ENCODE measurements around the gene SYT7.
A peak's percentile ranks its signal among the peaks of the same experiment; 100 is the strongest.

Gene SYT7

GRCh38 chr11:61585115-61585514 lies 4.2 kb upstream of the SYT7 start:
- Histone ChIP-seq H3K36me3 (ENCODE audit: control insufficient read depth, insufficient read depth, low read length) (no peaks in the 10 kb centered on the region), H3K4me1 (ENCODE audit: control insufficient read depth, insufficient read depth, low read length) (0 out of 2 replicates have a peak, but pooled peaks cover 1% of the 10 kb centered on the region), H3K4me3 (ENCODE audit: low read length) (no peak overlapping the region), H3K27ac (ENCODE audit: low read length) (no peak overlapping the region), H3K27me3 (ENCODE audit: control insufficient read depth, insufficient read depth, low read length) (peaks cover 3% of the 10 kb centered on the region; the same call in 1 of the 2 replicates), H3K9me3 (ENCODE audit: control insufficient read depth, insufficient read depth, low read length) (no peaks in the 10 kb centered on the region)
- no peak for DNase-seq (ENCODE audit: low read depth, low spot score)
- no CpG with 5 or more reads among the region's 3 CpGs for WGBS (ENCODE audit: insufficient coverage, insufficient read length)

GRCh38 chr11:61581931-61582330 lies 1.1 kb upstream of the SYT7 start:
- Histone ChIP-seq H3K4me3 (ENCODE audit: low read length) (no peak overlapping the region), H3K9me3 (ENCODE audit: control insufficient read depth, insufficient read depth, low read length) (no peaks in the 10 kb centered on the region), H3K36me3 (ENCODE audit: control insufficient read depth, insufficient read depth, low read length) (no peaks in the 10 kb centered on the region), H3K27ac (ENCODE audit: low read length) (no peak overlapping the region), H3K4me1 (ENCODE audit: control insufficient read depth, insufficient read depth, low read length) (peaks cover 8% of the 10 kb centered on the region), H3K27me3 (ENCODE audit: control insufficient read depth, insufficient read depth, low read length) (peaks cover 8% of the 10 kb centered on the region; the same call in 1 of the 2 replicates)
- WGBS (ENCODE audit: insufficient coverage, insufficient read length), result no CpG with 5 or more reads among the region's 2 CpGs
- DNase-seq (ENCODE audit: low read depth, low spot score), result no peak

GRCh38 chr11:61580271-61580888 lies 496 bp downstream of the SYT7 start:
- no peak for DNase-seq (ENCODE audit: low read depth, low spot score)
- H3K4me1 ChIP-seq (ENCODE audit: control insufficient read depth, insufficient read depth, low read length), result peaks cover 10% of the 10 kb centered on the region

GRCh38 chr11:61579676-61580270 lies 1.1 kb downstream of the SYT7 start:
- H3K27me3 ChIP-seq (ENCODE audit: control insufficient read depth, insufficient read depth, low read length), result peaks cover 8% of the 10 kb centered on the region; the same call in 1 of the 2 replicates
- peaks cover 10% of the 10 kb centered on the region for H3K4me1 ChIP-seq (ENCODE audit: control insufficient read depth, insufficient read depth, low read length)
- no peaks in the 10 kb centered on the region for H3K36me3 ChIP-seq (ENCODE audit: control insufficient read depth, insufficient read depth, low read length)
- H3K4me3 ChIP-seq (ENCODE audit: low read length), result peak overlapping the region; percentile 64; the same call in 1 of the 2 replicates
- DNase-seq (ENCODE audit: low read depth, low spot score), result no peak
- no peaks in the 10 kb centered on the region for H3K9me3 ChIP-seq (ENCODE audit: control insufficient read depth, insufficient read depth, low read length)
- WGBS (ENCODE audit: insufficient coverage, insufficient read length), result no CpG with 5 or more reads among the region's 14 CpGs
- no peak overlapping the region for H3K27ac ChIP-seq (ENCODE audit: low read length)

More at GRCh38 chr11:61580271-61580888, 496 bp downstream of the SYT7 start:
- no CpG with 5 or more reads among the region's 60 CpGs for WGBS (ENCODE audit: insufficient coverage, insufficient read length)
- Histone ChIP-seq H3K27me3 (ENCODE audit: control insufficient read depth, insufficient read depth, low read length) (peaks cover 8% of the 10 kb centered on the region; the same call in 1 of the 2 replicates), H3K4me3 (ENCODE audit: low read length) (peak overlapping the region; percentile 64), H3K9me3 (ENCODE audit: control insufficient read depth, insufficient read depth, low read length) (no peaks in the 10 kb centered on the region), H3K27ac (ENCODE audit: low read length) (no peak overlapping the region), H3K36me3 (ENCODE audit: control insufficient read depth, insufficient read depth, low read length) (no peaks in the 10 kb centered on the region)

- Histone ChIP-seq H3K27ac (ENCODE audit: low read length) (no peak overlapping the region), H3K27me3 (ENCODE audit: control insufficient read depth, insufficient read depth, low read length) (peaks cover 8% of the 10 kb centered on the region; the same call in 1 of the 2 replicates), H3K4me3 (ENCODE audit: low read length) (peak overlapping the region; percentile 64; the same call in 1 of the 2 replicates), H3K36me3 (ENCODE audit: control insufficient read depth, insufficient read depth, low read length) (no peaks in the 10 kb centered on the region), H3K4me1 (ENCODE audit: control insufficient read depth, insufficient read depth, low read length) (peaks cover 10% of the 10 kb centered on the region), H3K9me3 (ENCODE audit: control insufficient read depth, insufficient read depth, low read length) (no peaks in the 10 kb centered on the region)
- DNase-seq (ENCODE audit: low read depth, low spot score), result no peak
- WGBS (ENCODE audit: insufficient coverage, insufficient read length), result no CpG with 5 or more reads among the region's 15 CpGs
These were observed 1.8 kb downstream of the SYT7 start for GRCh38 chr11:61578819-61579675.

GRCh38 chr11:61577383-61578118 lies 3.3 kb downstream of the SYT7 start:
- Histone ChIP-seq H3K4me3 (ENCODE audit: low read length) (no peak overlapping the region), H3K9me3 (ENCODE audit: control insufficient read depth, insufficient read depth, low read length) (no peaks in the 10 kb centered on the region), H3K36me3 (ENCODE audit: control insufficient read depth, insufficient read depth, low read length) (no peaks in the 10 kb centered on the region), H3K4me1 (ENCODE audit: control insufficient read depth, insufficient read depth, low read length) (peaks cover 10% of the 10 kb centered on the region), H3K27me3 (ENCODE audit: control insufficient read depth, insufficient read depth, low read length) (peaks cover 8% of the 10 kb centered on the region; the same call in 1 of the 2 replicates), H3K27ac (ENCODE audit: low read length) (no peak overlapping the region)
- no peak for DNase-seq (ENCODE audit: low read depth, low spot score)
- WGBS (ENCODE audit: insufficient coverage, insufficient read length), result no CpG with 5 or more reads among the region's 7 CpGs

GRCh38 chr11:61575886-61576861 lies 4.7 kb downstream of the SYT7 start:
- peaks cover 10% of the 10 kb centered on the region for H3K4me1 ChIP-seq (ENCODE audit: control insufficient read depth, insufficient read depth, low read length)
- H3K36me3 ChIP-seq (ENCODE audit: control insufficient read depth, insufficient read depth, low read length), result no peaks in the 10 kb centered on the region
- no peak overlapping the region for H3K4me3 ChIP-seq (ENCODE audit: low read length)
- WGBS (ENCODE audit: insufficient coverage, insufficient read length), result no CpG with 5 or more reads among the region's 20 CpGs
- DNase-seq (ENCODE audit: low read depth, low spot score), result no peak
- peaks cover 7% of the 10 kb centered on the region; the same call in 1 of the 2 replicates for H3K27me3 ChIP-seq (ENCODE audit: control insufficient read depth, insufficient read depth, low read length)
- no peaks in the 10 kb centered on the region for H3K9me3 ChIP-seq (ENCODE audit: control insufficient read depth, insufficient read depth, low read length)
- H3K27ac ChIP-seq (ENCODE audit: low read length), result no peak overlapping the region

- Histone ChIP-seq H3K27me3 (ENCODE audit: control insufficient read depth, insufficient read depth, low read length) (peaks cover under 1% of the 10 kb centered on the region; the same call in 1 of the 2 replicates), H3K4me3 (ENCODE audit: low read length) (no peak overlapping the region), H3K36me3 (ENCODE audit: control insufficient read depth, insufficient read depth, low read length) (no peaks in the 10 kb centered on the region), H3K4me1 (ENCODE audit: control insufficient read depth, insufficient read depth, low read length) (peaks cover 10% of the 10 kb centered on the region), H3K27ac (ENCODE audit: low read length) (no peak overlapping the region), H3K9me3 (ENCODE audit: control insufficient read depth, insufficient read depth, low read length) (no peaks in the 10 kb centered on the region)
- whole genome bisulfite sequencing (ENCODE audit: insufficient coverage, insufficient read length), result no CpG with 5 or more reads among the region's 14 CpGs
- DNase-seq (ENCODE audit: low read depth, low spot score), result no peak
These were observed 6.3 kb downstream of the SYT7 start for GRCh38 chr11:61574611-61575010.

GRCh38 chr11:61572913-61573312 lies 8.0 kb downstream of the SYT7 start:
- Histone ChIP-seq H3K9me3 (ENCODE audit: control insufficient read depth, insufficient read depth, low read length) (no peaks in the 10 kb centered on the region), H3K4me1 (ENCODE audit: control insufficient read depth, insufficient read depth, low read length) (peaks cover 8% of the 10 kb centered on the region), H3K27ac (ENCODE audit: low read length) (no peak overlapping the region), H3K4me3 (ENCODE audit: low read length) (no peak overlapping the region), H3K36me3 (ENCODE audit: control insufficient read depth, insufficient read depth, low read length) (no peaks in the 10 kb centered on the region), H3K27me3 (ENCODE audit: control insufficient read depth, insufficient read depth, low read length) (no peaks in the 10 kb centered on the region)
- DNase-seq (ENCODE audit: low read depth, low spot score), result no peak
- no CpG with 5 or more reads among the region's 5 CpGs for WGBS (ENCODE audit: insufficient coverage, insufficient read length)
